ENCODE measurements around the gene ARHGDIA.
"Not testable (repeated sequence)": the region's sequence is repeated elsewhere in the genome, so short reads cannot be mapped to it uniquely, and the experiment has no call there.

ARHGDIA gene

GRCh38 chr17:81844327-81844851 lies 26.7 kb downstream of the ARHGDIA start:
- no peak for DNase-seq (ENCODE audit: low read depth in 2 of 2, low spot score in 1 of 2)

GRCh38 chr17:81843713-81844326 lies 27.3 kb downstream of the ARHGDIA start:
- DNase-seq (ENCODE audit: low read depth in 2 of 2, low spot score in 1 of 2): no peak

- DNase-seq (ENCODE audit: low read depth in 2 of 2, low spot score in 1 of 2): no peak
Measured at GRCh38 chr17:81842725-81843504, 28.2 kb downstream of the ARHGDIA start.

GRCh38 chr17:81842378-81842724 lies 28.8 kb downstream of the ARHGDIA start:
- DNase-seq (ENCODE audit: low read depth in 2 of 2, low spot score in 1 of 2): no peak

GRCh38 chr17:81841866-81842265 lies 29.3 kb downstream of the ARHGDIA start:
- DNase-seq (ENCODE audit: low read depth in 2 of 2, low spot score in 1 of 2): no peak

GRCh38 chr17:81840826-81841778 lies 30.0 kb downstream of the ARHGDIA start:
- no peak for DNase-seq (ENCODE audit: low read depth in 2 of 2, low spot score in 1 of 2)

- not testable (repeated sequence) for DNase-seq (ENCODE audit: low read depth in 2 of 2, low spot score in 1 of 2)
Measured at GRCh38 chr17:81840059-81840458, 31.1 kb downstream of the ARHGDIA start.

- DNase-seq (ENCODE audit: low read depth in 2 of 2, low spot score in 1 of 2): no peak
Measured at GRCh38 chr17:81839301-81839700, 31.8 kb downstream of the ARHGDIA start.

- DNase-seq (ENCODE audit: low read depth in 2 of 2, low spot score in 1 of 2): no peak
Measured at GRCh38 chr17:81838753-81839255, 32.3 kb downstream of the ARHGDIA start.

GRCh38 chr17:81837641-81838040 lies 33.5 kb downstream of the ARHGDIA start:
- DNase-seq (ENCODE audit: low read depth in 2 of 2, low spot score in 1 of 2): no peak

GRCh38 chr17:81834831-81835267 lies 36.3 kb downstream of the ARHGDIA start, which contains the start of gene PPP1R27:
Gene PPP1R27 (minus strand): TSS chr17:81835050. CDS start chr17:81834953, 97 bp downstream.
- DNase-seq (ENCODE audit: low read depth in 2 of 2, low spot score in 1 of 2): no peak

GRCh38 chr17:81833921-81834830 lies 37.0 kb downstream of the ARHGDIA start:
- no peak for DNase-seq (ENCODE audit: low read depth in 2 of 2, low spot score in 1 of 2)

GRCh38 chr17:81833160-81833920 lies 37.8 kb downstream of the ARHGDIA start, which contains the start of gene MCRIP1:
Gene MCRIP1 (minus strand): TSS chr17:81833291. CDS start chr17:81824506, 8,785 bp downstream.
- DNase-seq (ENCODE audit: low read depth in 2 of 2, low spot score in 1 of 2): peak; percentile 85 to 89

- peak; percentile 6 to 16 for DNase-seq (ENCODE audit: low read depth in 2 of 2, low spot score in 1 of 2)
Measured at GRCh38 chr17:81832608-81833159, 38.5 kb downstream of the ARHGDIA start.

- DNase-seq (ENCODE audit: low read depth in 2 of 2, low spot score in 1 of 2): peak in 1 of 2 donors; percentile 9
Measured at GRCh38 chr17:81831957-81832607, 39.1 kb downstream of the ARHGDIA start.

- no peak for DNase-seq (ENCODE audit: low read depth in 2 of 2, low spot score in 1 of 2)
Measured at GRCh38 chr17:81831563-81831956, 39.6 kb downstream of the ARHGDIA start.

GRCh38 chr17:81829858-81830257 lies 41.3 kb downstream of the ARHGDIA start:
- DNase-seq (ENCODE audit: low read depth in 2 of 2, low spot score in 1 of 2): no peak

- no peak for DNase-seq (ENCODE audit: low read depth in 2 of 2, low spot score in 1 of 2)
Measured at GRCh38 chr17:81828656-81829055, 42.5 kb downstream of the ARHGDIA start.

Data from stimulated activated CD8-positive, alpha-beta memory T cell treated with anti-CD3 and anti-CD28 coated beads, Interleukin-4, amount 100 ng/mL, for 1 hour (primary cell).